Skin epidermis (tissue), 12 donors: Measurements from ENCODE around the gene DNAAF3.
"Not testable (repeated sequence)": the region's sequence is repeated elsewhere in the genome, so short reads cannot be mapped to it uniquely, and the experiment has no call there.

Experiments used
- H3K27ac ChIP-seq, 21 experiments: fragments of 200-600 bp; sonication (generic) in 11 of 21; one replicate each; pipeline ENCODE4 v1.5.0; 2020; ENCODE audit warnings: mild to moderate bottlenecking in 3 of 21, inconsistent platforms in 2 of 21, moderate library complexity in 2 of 21
- H3K4me3 ChIP-seq, 7 experiments: fragments of 200-600 bp; sonication (generic) in 2 of 7; one replicate each; pipeline ENCODE4 v1.5.0; 2020; ENCODE audit warnings: inconsistent platforms in 2 of 7, mild to moderate bottlenecking in 2 of 7, moderate library complexity in 1 of 7

The DNAAF3 gene

DNA sequence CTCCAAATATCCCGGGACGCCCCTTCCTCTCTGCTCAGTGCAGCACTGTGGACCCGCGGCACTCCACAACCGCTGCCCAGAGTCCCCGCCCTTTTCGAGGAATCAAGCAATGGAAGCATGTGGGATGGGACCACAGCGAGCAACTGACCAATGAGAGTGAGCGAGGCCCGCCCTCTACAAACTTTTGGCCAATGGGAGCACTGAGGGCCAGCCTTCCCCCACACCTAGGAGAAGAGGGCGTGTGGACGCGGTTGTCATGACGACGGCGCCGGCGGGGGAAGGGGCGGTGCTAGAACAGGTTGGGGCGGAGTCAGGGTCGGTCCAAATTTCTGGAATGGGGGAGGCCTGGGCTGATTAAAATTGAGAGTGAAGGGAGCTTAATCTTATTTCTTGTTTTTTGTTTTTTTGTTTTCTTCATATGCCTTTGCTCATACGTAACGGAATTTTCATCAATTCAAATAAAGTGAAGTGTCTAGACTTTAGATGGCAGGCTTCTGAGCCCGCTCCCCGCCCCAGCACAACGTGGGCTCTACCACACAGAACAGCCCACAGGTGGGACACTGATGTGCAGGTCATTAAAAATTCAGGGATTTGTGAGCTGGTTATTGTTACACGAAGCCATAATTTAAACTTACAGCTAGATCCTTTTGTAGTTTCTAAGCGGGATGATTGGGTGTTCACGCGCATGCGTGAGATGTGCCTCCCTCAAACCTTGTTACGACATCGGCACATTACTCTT is at the start of gene DNAAF3:
Gene DNAAF3, minus strand, starts transcription at position 84 of the 739 bp plus-strand sequence. CDS start 200 bp downstream, outside the sequence.
- Histone ChIP-seq H3K4me3 (peak within 1 kb of the TSS; percentile 18 to 45 (median 40)), H3K27ac (peak within 1 kb of the TSS in 2 of 21 experiments; percentile 38 to 49)

DNA sequence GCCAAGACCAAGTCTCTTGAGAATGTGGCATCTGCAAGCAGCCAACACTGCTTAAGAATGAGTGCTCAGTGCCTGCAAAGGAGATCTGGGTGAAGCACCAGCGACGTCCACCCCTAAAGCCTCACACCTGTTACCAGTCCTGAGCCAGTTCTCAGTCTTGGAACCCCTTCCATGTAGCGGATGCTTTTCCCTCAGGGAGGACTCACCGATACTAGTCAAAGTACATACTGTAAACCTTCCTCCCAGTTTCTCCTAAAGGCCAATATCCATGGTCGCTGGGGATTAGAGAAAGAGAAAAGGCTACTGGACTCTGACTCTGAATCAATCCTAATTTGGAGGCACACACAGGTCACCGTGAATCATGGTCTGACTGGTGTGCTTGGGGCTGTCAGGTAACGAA is 47.1 kb upstream of the DNAAF3 start:
- Histone ChIP-seq H3K27ac (no peak overlapping the region), H3K4me3 (no peak overlapping the region)

DNA sequence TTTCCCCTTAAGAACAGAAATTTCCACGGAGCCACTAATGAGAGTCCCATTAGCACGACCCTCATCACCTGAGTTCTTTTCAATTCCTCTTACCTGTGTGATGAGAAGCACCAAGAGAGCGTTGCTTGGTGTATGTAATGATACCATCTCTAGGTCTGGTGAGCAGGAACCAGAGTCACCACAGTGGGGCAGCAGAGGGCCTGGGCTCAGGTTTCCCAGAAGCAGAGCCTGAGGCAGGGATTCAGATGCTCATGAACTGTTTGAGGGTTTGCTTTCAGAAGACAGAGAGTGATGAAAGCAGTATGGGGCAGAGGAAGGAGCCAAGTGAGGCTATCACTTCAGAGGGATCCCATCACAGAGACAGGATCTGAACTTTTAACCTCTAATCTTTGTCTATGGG is 46.0 kb upstream of the DNAAF3 start:
- Histone ChIP-seq H3K27ac (no peak overlapping the region), H3K4me3 (no peak overlapping the region)

DNA sequence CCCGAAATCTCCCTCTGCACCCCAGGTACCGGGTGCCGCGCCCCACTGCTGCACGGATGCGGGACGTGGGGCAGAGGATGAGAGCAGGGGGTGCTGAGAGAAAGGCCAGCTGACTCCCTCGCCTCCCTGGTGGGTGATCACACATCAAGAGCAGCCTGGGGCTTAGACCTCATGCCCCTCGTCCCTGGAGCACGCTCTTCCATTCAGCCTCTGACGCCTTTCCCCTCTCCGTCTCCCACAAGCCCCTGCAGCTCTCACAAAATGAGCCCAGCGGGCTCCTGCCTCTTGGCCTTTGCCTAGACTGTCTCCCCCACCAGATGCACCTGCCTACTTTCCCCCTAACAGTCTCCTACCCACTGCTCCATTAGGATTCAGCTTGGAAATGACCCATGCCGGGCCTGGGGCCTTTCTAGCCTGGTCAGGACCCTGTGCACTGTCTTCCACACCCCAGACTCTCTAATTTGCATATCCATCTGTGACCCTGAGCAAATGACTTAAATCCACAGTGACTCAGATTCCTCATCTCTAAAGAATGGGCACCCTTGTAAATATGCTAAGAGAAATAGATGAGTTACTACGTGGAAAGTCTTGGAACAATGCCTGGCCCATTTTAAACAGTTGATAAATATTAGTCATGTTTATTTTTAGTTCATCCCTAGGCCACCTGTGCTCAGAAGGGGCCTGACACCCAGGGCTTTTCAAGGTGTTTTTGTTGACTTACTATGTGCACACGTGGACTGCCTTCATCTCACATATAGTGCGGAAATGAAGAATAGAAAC is 43.5 kb upstream of the DNAAF3 start:
- H3K4me3 ChIP-seq = no peak overlapping the region
- peak overlapping the region in 2 of 21 experiments; percentile 3 to 6 for H3K27ac ChIP-seq

DNA sequence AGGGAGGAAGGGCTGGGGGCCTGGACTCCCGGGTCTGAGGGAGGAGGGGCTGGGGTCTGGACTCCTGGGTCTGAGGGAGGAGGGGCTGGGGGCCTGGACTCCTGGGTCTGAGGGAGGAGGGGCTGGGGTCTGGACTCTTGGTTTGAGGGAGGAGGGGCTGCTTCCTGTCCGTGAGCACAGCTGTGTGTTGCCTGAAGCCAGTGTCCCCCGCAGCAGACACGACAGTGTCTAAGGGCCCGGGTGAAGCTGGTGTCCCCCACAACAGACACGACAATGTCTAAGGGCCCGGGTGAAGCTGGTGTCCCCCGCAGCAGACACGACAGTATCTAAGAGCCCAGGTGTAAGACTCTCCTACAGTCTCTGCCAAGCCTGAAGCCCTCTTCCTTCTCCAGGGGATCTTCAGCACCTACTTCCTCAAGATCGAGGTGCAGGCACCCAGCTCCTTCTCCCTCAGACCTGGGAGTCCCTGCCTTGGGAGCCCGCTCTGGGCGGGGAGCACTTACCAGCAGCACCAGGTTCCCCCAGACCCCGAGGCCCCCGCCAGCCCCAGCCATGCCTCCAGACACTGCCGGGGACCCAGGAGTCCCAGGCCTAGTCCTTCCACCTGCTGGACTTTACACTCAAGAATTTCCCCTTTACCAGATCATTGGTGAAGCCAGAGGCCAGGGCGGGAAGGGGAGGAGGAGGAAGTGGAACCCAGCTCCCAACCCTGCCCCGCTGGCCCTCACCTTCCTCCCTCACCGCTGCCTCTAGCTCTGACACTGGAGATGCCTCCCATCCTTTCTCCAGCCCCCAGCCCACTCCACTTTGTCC is 42.7 kb upstream of the DNAAF3 start, which contains the start of gene PTPRH:
Gene PTPRH, minus strand, starts transcription at position 622 of the 813 bp plus-strand sequence. Its CDS starts 68 bp downstream, at position 554.
- no peak within 1 kb of the TSS for H3K4me3 ChIP-seq
- H3K27ac ChIP-seq = peak within 1 kb of the TSS in 2 of 21 experiments; percentile 3 to 6

DNA sequence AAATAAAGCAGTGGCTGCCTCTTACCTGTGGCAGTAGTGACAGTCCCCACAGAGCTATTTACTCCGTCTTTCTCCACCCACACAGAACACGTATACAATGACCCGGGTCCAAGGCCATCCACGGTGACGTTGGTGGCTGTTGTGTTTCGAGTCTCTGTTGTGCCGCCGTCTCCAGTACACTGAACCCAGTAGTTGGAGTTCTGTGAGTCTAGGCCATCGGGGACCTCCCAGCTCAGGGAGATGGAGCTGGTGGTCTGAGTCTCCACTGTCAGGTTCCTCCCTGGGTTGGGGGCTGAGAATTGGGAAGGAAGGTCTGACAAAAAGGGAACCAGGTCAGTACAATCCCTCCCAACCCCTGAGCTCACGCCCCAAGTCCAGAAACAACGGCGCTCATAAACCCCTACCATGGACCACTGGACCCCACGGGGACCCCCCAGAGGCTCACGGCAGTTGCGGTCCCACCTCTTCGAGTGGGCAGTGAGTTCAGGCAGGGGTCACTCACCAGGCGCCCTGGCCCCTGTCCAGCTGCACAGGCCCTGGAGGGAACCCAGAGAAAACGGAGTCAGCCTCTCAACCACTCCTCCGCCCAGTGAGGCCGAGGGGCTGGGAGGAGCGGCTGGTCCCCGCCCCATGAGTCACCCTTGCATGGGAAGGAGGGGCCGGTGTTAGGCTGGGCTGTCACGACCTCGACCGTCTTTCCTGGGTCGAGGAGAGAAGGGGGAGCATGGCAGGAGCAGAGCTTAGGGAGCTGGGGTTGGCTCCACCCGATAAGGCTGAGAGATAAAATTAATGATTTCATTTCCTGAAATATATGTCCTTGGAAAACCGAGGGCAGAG is 40.5 kb upstream of the DNAAF3 start:
- Histone ChIP-seq H3K4me3 (no peak overlapping the region), H3K27ac (peak overlapping the region in 2 of 21 experiments; percentile 7 to 25)

DNA sequence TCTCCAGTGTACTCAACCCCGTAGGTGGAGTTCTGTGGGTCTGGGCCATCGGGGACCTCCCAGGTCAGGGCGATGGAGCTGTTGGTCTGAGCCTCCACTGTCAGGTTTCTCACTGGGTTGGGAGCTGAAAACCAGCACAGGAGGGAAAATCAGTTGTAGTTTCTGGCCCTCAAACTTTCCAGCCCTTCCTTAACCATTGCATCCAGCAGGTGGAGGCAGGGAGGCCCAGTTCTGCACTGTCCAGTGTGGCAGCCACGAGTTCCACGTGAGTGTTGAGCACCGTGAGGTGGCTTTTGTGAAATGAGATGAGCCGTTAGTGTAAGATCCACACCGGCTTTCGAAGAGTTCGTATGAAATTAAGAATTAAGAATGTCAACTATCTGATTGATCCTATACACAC is 35.8 kb upstream of the DNAAF3 start:
- H3K27ac ChIP-seq, H3K4me3 ChIP-seq: not testable (repeated sequence)

DNA sequence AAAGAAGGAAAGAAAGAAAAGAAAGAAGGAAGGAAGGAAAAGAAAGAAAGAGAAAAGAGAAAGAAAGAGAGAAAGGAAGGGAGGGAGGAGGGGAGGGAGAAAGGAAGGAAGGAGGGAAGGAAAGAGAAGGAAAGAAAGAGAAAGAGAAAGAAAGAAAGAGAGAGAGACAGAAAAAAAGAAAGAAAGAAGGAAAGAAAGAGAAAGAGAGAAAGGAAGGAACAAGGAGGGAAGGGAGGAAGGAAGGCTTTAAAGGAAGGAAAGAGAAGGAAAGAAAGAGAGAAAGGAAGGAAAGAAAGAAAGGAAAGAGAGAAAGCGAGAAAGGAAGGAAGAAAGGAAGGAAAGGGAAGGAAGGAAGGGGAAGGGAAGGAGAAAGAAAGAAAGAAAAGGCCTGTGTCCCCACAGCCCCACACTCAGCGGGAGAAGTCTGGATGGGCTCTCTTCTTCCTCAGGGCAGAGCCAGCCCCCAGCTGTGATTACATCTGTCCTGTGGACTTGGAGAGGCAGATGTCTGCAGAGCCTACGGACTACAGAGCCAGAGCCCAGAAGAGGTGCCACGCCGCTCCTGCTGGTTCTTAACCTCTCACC is 33.3 kb upstream of the DNAAF3 start:
- Histone ChIP-seq H3K4me3 (no peak overlapping the region), H3K27ac (no peak overlapping the region)

DNA sequence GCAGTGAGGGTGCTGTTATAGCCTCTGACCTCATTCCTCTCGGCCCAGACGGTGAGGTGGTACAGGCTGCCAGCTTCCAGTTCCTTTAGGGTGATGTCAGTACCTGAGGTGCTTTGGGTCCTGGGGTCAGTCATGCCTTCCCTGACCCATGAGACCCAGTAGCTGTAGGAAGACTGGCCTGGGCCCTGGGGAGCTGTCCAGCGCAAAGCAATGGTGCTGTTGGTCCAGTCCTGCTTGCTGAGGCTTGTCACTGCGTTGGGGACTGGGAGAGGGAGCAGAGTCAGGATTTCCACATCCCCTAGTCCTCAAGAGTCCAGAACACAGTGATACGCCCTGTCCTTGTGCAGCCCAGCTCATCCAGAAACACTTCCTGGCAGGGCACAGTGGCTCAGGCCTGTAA is 32.2 kb upstream of the DNAAF3 start:
- H3K27ac ChIP-seq = no peak overlapping the region

DNA sequence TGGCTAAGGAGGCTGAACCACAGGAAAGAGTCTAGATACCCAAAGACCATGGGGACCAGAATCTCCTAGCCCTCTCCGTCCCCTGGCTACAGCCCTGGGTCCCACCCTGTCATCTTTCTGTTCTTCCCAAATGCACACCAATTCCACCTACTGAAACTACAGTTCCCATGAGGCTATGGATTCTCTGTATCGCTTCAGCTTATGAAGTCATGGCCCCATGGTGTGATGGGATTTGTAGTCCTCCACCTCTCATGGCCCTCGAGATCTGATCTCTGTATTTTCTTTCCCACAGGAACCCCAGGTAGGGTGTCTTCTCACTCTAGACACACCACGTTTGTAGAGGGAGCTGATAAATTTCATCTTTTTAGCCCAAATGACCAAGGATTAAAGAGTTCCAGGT is 31.1 kb upstream of the DNAAF3 start:
- no peak overlapping the region for H3K4me3 ChIP-seq
- H3K27ac ChIP-seq = no peak overlapping the region

More for the DNA sequence above, 32.2 kb upstream of the DNAAF3 start:
- no peak overlapping the region for H3K4me3 ChIP-seq

DNA sequence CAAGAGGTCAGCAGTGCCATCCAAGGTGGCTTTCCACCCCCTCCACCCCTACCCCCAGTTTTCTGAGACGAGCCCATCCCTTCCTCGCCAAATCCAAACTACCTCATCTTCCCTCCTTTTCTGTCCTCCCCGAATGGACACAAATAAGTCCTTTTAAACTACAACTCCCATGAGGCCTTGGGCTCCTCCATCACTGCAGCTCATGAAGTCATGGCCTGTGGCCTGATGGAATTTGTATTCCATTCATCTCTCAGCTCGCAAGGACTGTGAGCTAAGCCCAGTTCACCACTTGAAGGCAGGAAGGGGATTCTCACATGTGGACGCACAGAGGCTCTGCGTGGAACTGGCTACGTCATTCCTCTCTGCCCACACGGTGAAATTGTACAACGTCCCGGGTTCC is 30.4 kb upstream of the DNAAF3 start:
- H3K4me3 ChIP-seq = no peak overlapping the region
- no peak overlapping the region for H3K27ac ChIP-seq

DNA sequence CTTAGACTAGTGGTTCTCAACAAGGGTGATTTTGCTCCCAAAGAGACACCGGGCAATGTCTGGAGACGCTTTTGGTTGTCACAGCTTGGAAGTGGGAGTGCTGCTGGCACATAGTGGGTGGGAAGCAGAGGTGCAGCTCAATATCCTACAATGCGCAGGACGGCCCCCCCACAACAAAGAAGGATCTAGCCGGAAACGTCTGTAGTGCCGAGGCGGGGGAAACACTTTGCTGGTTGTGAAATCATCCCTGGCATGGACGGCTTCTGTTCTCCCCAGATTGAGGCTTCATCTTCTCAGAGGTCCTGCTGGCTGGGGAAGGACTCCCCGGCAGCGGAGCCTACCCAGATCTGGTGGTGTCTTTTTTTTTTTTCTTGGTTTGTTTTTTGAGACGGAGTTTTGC is 27.1 kb upstream of the DNAAF3 start:
- no peak overlapping the region for H3K4me3 ChIP-seq
- no peak overlapping the region for H3K27ac ChIP-seq

DNA sequence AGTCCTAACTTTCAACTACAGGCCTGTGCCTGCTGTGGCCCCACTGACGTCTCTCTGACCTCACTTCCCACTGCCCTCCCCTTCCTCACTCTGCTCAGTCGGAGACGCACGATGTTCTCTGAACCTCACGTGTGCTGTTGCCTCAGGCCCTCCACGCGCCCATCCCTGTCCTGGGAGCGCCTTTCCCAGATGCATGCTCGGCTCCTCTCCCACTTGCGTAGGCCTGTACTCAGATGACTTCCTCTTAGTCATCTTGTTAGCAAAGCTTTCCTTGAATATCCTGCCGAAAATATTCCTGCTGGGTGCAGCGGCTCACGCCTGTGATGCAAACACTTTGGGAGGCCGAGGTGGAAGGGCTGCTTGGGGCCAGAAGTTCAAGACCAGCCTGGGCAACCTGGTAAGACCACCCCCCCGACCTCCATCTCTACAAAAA is 23.0 kb upstream of the DNAAF3 start:
- Histone ChIP-seq H3K27ac (peak overlapping the region in 16 of 21 experiments; percentile 5 to 84 (median 60)), H3K4me3 (no peak overlapping the region)

DNA sequence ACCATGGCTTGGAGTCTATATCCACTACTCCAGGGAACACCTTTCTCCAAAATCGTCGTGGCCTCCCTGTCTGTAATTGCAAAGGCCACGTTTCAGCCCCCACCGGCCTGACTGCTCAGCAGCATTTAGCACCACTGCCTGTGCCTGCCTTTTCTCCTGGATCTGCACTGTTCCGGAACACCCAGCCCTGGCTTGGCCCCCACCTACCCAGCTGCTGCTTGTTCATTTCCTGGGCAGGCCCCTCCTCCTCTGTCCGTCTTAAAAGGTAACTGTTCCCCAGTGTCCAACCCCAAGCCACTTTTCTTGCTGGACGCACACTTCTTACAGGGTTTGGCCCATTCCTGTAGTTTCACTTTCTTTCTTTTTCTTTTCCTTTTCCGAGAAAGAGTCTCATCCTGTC is 22.2 kb upstream of the DNAAF3 start:
- H3K4me3 ChIP-seq = no peak overlapping the region
- H3K27ac ChIP-seq = peak overlapping the region in 16 of 21 experiments; percentile 12 to 84 (median 68)

DNA sequence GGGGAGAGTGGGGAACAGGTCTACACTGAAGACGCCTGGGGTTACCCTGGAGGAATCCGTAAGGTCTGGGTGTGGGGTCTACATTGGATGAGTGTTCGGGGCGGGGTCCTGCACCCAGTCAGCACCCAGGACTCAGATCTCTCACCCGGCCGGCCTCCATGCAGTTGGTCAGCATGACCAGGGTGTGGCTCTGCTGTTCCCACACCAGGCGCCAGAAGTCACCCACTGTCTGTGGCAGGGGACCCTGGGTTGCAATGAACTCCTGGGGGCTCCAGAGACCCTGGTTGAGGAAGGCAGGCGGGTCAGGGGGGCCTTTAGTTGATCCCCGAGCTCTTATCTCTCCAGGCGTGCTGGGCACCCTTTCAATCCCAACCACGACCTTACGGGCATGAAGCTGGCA is 19.7 kb upstream of the DNAAF3 start:
- Histone ChIP-seq H3K4me3 (no peak overlapping the region), H3K27ac (no peak overlapping the region)

DNA sequence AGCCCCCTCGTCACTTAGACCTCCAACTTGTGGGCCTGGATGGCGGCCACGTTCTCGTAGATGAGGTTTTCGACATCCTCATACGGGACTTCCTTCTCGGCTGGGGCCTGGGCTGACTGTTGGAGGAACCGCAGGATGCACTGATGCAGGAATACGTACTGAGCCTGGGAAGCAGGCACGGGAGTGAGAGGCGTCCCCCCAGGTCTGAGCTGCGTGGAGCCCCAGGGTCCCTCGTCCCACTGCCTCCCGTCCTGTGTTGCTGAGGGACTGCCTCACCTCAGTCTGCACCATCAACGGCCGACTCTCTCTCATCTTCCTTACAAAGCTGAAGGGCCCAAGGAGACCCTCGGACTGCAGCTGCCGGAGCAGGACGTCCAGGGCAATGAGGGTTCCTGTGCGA is 15.3 kb upstream of the DNAAF3 start:
- H3K4me3 ChIP-seq = no peak overlapping the region
- H3K27ac ChIP-seq = no peak overlapping the region

DNA sequence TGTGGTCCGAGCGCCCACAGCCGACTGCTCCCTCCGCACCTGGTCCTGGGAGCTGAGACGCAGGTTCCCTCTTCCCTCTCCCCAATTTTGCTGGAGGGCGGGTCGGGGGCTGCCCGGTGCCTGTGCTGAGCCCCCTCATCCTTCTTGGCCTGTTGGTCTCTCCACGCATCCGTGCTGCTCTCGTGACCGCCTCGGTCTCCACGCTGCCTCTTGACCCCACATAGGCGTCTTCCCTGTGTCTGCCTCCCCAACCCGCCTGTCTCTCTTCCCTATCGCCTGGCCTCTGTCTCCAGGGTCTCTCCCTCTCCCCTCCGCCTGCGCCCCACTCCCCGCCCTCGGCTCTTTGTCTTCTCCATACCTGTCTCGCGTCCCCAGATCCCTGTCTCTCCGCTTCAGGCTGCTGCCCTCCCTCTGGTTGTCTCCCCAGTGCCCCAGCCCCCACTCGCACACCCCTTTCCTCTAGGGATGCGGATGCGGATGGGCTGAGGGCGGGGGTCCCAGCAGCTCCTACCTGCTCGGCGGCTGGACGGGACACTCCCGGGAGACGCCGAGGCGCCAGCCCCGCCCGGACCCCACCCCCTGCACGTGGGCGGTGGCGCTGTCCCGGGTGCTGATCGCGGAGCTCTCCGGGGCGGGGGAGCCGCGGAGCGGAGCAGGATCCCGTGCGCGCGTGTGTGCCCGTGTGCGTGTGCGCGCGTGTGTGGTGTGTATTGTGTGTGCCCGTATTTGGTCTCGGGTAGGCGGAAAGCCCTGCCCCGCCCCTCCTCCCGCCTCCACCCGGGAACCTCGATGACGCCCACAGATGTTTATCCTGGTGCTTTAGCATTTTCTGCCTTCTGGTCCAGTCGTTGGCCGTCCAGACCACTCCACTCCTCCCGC is 13.4 kb upstream of the DNAAF3 start, which contains the start of gene SYT5:
Gene SYT5, minus strand, starts transcription at position 684 of the 879 bp plus-strand sequence. CDS start 1,248 bp downstream, outside the sequence.
- Histone ChIP-seq H3K4me3 (peak within 1 kb of the TSS in 6 of 7 experiments; percentile 5 to 28 (median 16)), H3K27ac (no peak within 1 kb of the TSS)
